HepG2 (cell line): ENCODE data around the gene NPPA. TPM values are rescaled to one million over a fixed set of nuclear protein-coding genes. Genes with fewer than 3 reads are reported as not detected.
A peak's percentile ranks its signal among the peaks of the same experiment; 100 is the strongest.

ENCODE experiments used
- ATRX ChIP-seq: sonication (generic); formaldehyde crosslinking; IDR thresholded peaks from 2 replicates; pipeline ENCODE4 v1.4.0; 2020; ENCODE audit warnings: missing genetic modification reagents, borderline replicate concordance
- HCFC1 ChIP-seq: fragments of 150-350 bp; IDR thresholded peaks from 2 replicates; pipeline ENCODE4 v1.6.1; 2014; ENCODE audit warnings: low read depth, low read length
- HHEX ChIP-seq: IDR thresholded peaks from 2 replicates; pipeline ENCODE4 v1.6.1; 2016; ENCODE audit warnings: control low read depth
- JUN ChIP-seq: sonication (generic); formaldehyde crosslinking; IDR thresholded peaks from 2 replicates; pipeline ENCODE4 v1.4.0; 2020; ENCODE audit warnings: mild to moderate bottlenecking, missing genetic modification reagents
- KDM6A ChIP-seq: IDR thresholded peaks from 2 replicates; pipeline ENCODE4 v1.6.1; 2016; ENCODE audit warnings: low read depth
- MLXIP ChIP-seq: sonication (generic); formaldehyde crosslinking; IDR thresholded peaks from 2 replicates; pipeline ENCODE4 v1.9.0; 2021; ENCODE audit warnings: missing genetic modification reagents, borderline replicate concordance
- NFE2L2 ChIP-seq: fragments of 150-350 bp; IDR thresholded peaks from 2 replicates; pipeline ENCODE4 v1.6.1; 2014; ENCODE audit warnings: low read length
- NR2C2 ChIP-seq: sonication (generic); formaldehyde crosslinking; IDR thresholded peaks from 2 replicates; pipeline ENCODE4 v1.4.0; 2020; ENCODE audit warnings: missing genetic modification reagents, mild to moderate bottlenecking, moderate library complexity, borderline replicate concordance
- RXRB ChIP-seq: IDR thresholded peaks from 2 replicates; pipeline ENCODE4 v1.6.1; 2016; ENCODE audit warnings: borderline replicate concordance, missing genetic modification reagents, missing compliant biosample characterization
- SALL1 ChIP-seq: sonication (generic); formaldehyde crosslinking; IDR thresholded peaks from 2 replicates; pipeline ENCODE4 v1.8.0; 2022; ENCODE audit warnings: mild to moderate bottlenecking, missing genetic modification reagents
- SMAD1 ChIP-seq: sonication (generic); formaldehyde crosslinking; IDR thresholded peaks from 2 replicates; pipeline ENCODE4 v1.4.0; 2020; ENCODE audit warnings: missing genetic modification reagents, low read depth, mild to moderate bottlenecking, borderline replicate concordance
- SNAPC4 ChIP-seq: sonication (generic); formaldehyde crosslinking; IDR thresholded peaks from 2 replicates; pipeline ENCODE4 v1.4.0; 2020; ENCODE audit warnings: mild to moderate bottlenecking, missing genetic modification reagents
- SOX6 ChIP-seq, 2 experiments: fragments of 450-650 bp in 1 of 2; sonication (generic) in 1 of 2; formaldehyde crosslinking in 1 of 2; IDR thresholded peaks; 2 replicates each; pipeline versions ENCODE4 v1.4.0 to v1.6.1; 2017 to 2020; ENCODE audit warnings: antibody characterized with exemption in 1 of 2, mild to moderate bottlenecking in 1 of 2, missing genetic modification reagents in 1 of 2
- THAP8 ChIP-seq: sonication (generic); formaldehyde crosslinking; IDR thresholded peaks from 2 replicates; pipeline ENCODE4 v1.5.1; 2020; ENCODE audit warnings: missing genetic modification reagents, mild to moderate bottlenecking, borderline replicate concordance
- ZNF224 ChIP-seq: sonication (generic); formaldehyde crosslinking; IDR thresholded peaks from 2 replicates; pipeline ENCODE4 v1.5.0; 2020; ENCODE audit warnings: mild to moderate bottlenecking, missing genetic modification reagents
- ZNF33A ChIP-seq: sonication (generic); formaldehyde crosslinking; IDR thresholded peaks from 2 replicates; pipeline ENCODE4 v1.5.1; 2020; ENCODE audit warnings: missing genetic modification reagents, mild to moderate bottlenecking, moderate library complexity, borderline replicate concordance
- ZNF350 ChIP-seq: sonication (generic); formaldehyde crosslinking; IDR thresholded peaks from 2 replicates; pipeline ENCODE4 v1.4.0; 2020; ENCODE audit warnings: mild to moderate bottlenecking, low read depth, missing genetic modification reagents, borderline replicate concordance
- polyA plus RNA-seq, 8 experiments: library from polyadenylated mRNA; depleted of rRNA in 3 of 8; stranded (reverse) in 7 of 8; unstranded in 1 of 8; fragments of >200 nt; fragmentation: Illumina TruSeq in 4 of 8; extraction: Trizol in 4 of 8; gene quantifications; 2 replicates each; pipeline versions ENCODE4 v1.2.1 to v1.2.3, GENCODE V29; 2011 to 2016; ENCODE audit warnings: low read depth in 4 of 8, missing spikeins in 1 of 8, mixed read lengths in 1 of 8; ENCODE audit not compliant: insufficient read depth in 1 of 8
- total RNA-seq, 5 experiments: library from RNA; depleted of rRNA; stranded (reverse); fragments of >200 nt; fragmentation: Illumina TruSeq; extraction: Trizol; gene quantifications; 2 replicates each; pipeline ENCODE4 v1.2.3, GENCODE V29; 2016; ENCODE audit warnings: low read depth in 1 of 5

The NPPA gene
- total and polyA plus RNA-seq, 2 of the 13 experiments (the other 11 are each of a cell fraction or from before 2014, with no cell fraction given): not detected

GRCh38 chr1:11805422-11806306 is 41.9 kb downstream of the NPPA start, which contains the start of the genes CLCN6 and MTHFR (continued):
- TF ChIP-seq MLXIP: no peak
- no peak for TF ChIP-seq ATRX (CRISPR knock-in tag)
- peak; percentile 74; the same call in 1 of the 2 replicates for TF ChIP-seq NR2C2 (CRISPR knock-in tag)
- peak; percentile 93 for TF ChIP-seq ZNF350
- no peak for TF ChIP-seq SOX6 (IDR thresholded peaks at IDR 0.05)
- peak; percentile 64; the same call in 1 of the 2 replicates for TF ChIP-seq SOX6 (CRISPR knock-in tag; IDR thresholded peaks at IDR 0.05)
- peak; percentile 74; the same call in 1 of the 2 replicates for TF ChIP-seq THAP8 (CRISPR knock-in tag)
- TF ChIP-seq HHEX (CRISPR knock-in tag): no peak
- TF ChIP-seq SALL1: peak; percentile 65
- peak; percentile 65; the same call in 1 of the 2 replicates for TF ChIP-seq SMAD1 (CRISPR knock-in tag)
- peak; percentile 91 for TF ChIP-seq ZNF224 (CRISPR knock-in tag)
- no peak; the same call in 1 of the 2 replicates for TF ChIP-seq KDM6A (CRISPR knock-in tag)
- no peak for TF ChIP-seq NFE2L2
- peak; percentile 44; the same call in 1 of the 2 replicates for TF ChIP-seq ZNF33A
- TF ChIP-seq HCFC1: peak; percentile 58
- no peak; the same call in 1 of the 2 replicates for TF ChIP-seq SNAPC4 (CRISPR knock-in tag)
- peak; percentile 37; the same call in 1 of the 2 replicates for TF ChIP-seq RXRB (CRISPR knock-in tag)
- peak; percentile 39; the same call in 1 of the 2 replicates for TF ChIP-seq JUN (CRISPR knock-in tag)
